GM12892 (cell line): ENCODE data around the gene SSB.

Source experiments
- POLR2A ChIP-seq: IDR thresholded peaks from 2 replicates; pipeline ENCODE4 v1.6.1; 2011; ENCODE audit warnings: low read depth, low read length, control low read depth
- POLR2AphosphoS5 ChIP-seq: IDR thresholded peaks from 2 replicates; pipeline ENCODE4 v1.6.1; 2011; ENCODE audit warnings: low read depth, low read length, control low read depth

DNA sequence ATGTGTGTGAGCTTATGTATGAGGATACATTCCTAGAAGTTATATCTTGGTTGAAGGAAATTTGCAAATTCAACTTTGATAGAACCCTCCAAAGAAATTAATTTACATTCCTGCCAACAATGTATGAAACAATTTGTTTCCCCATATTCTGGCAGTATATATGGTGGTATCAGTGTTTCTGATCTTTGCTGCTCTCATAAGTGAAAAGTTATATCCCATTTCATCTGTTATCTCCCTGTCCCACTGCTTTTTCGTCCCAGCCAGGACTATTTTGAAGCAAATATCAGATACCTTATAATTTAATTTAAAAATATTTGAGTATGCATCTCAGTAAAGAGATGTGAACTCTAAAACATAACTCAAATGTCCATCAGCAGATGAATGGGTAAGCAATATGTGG is 35.7 kb downstream of the SSB start:
- TF ChIP-seq POLR2AphosphoS5 = no peak
- no peak for TF ChIP-seq POLR2A
